HepG2 (cell line): ENCODE data around the gene PSRC1. TPM values are rescaled to one million over a fixed set of nuclear protein-coding genes. Genes with fewer than 3 reads are reported as not detected.

ENCODE experiments used
- GTF3A ChIP-seq: sonication (generic); formaldehyde crosslinking; conservative IDR thresholded peaks from 2 replicates; pipeline ENCODE4 v1.4.0; 2020; ENCODE audit warnings: mild to moderate bottlenecking, missing genetic modification reagents
- JUN ChIP-seq: sonication (generic); formaldehyde crosslinking; IDR thresholded peaks from 2 replicates; pipeline ENCODE4 v1.4.0; 2020; ENCODE audit warnings: mild to moderate bottlenecking, missing genetic modification reagents
- KLF13 ChIP-seq: sonication (generic); formaldehyde crosslinking; IDR thresholded peaks from 2 replicates; pipeline ENCODE4 v1.4.0; 2020; ENCODE audit warnings: mild to moderate bottlenecking, missing genetic modification reagents
- MAFG ChIP-seq: sonication (generic); formaldehyde crosslinking; IDR thresholded peaks from 2 replicates; pipeline ENCODE4 v1.5.1; 2020; ENCODE audit warnings: mild to moderate bottlenecking, missing genetic modification reagents
- PCBP1 ChIP-seq: fragments of 200-400 bp; formaldehyde crosslinking; IDR thresholded peaks from 2 replicates; pipeline ENCODE4 v1.6.1; 2017; ENCODE audit warnings: mild to moderate bottlenecking, low read depth, low read length, borderline replicate concordance
- PRPF4 ChIP-seq: fragments of 200-400 bp; formaldehyde crosslinking; IDR thresholded peaks from 2 replicates; pipeline ENCODE4 v1.6.1; 2016; ENCODE audit warnings: low read length, low read depth; ENCODE audit not compliant: poor library complexity, severe bottlenecking
- RBAK ChIP-seq: sonication (generic); formaldehyde crosslinking; IDR thresholded peaks from 2 replicates; pipeline ENCODE4 v1.5.1; 2020; ENCODE audit warnings: mild to moderate bottlenecking, missing genetic modification reagents
- RERE ChIP-seq: IDR thresholded peaks from 2 replicates; pipeline ENCODE4 v1.6.1; 2016; ENCODE audit warnings: low read depth, missing genetic modification reagents, missing compliant biosample characterization
- REXO4 ChIP-seq: sonication (generic); formaldehyde crosslinking; IDR thresholded peaks from 2 replicates; pipeline ENCODE4 v1.8.0; 2022; ENCODE audit warnings: missing genetic modification reagents, mild to moderate bottlenecking, borderline replicate concordance
- RNF219 ChIP-seq: sonication (generic); formaldehyde crosslinking; IDR thresholded peaks from 2 replicates; pipeline ENCODE4 v1.5.0; 2020; ENCODE audit warnings: mild to moderate bottlenecking, missing genetic modification reagents
- ZFP41 ChIP-seq: sonication (generic); formaldehyde crosslinking; IDR thresholded peaks from 2 replicates; pipeline ENCODE4 v1.4.0; 2020; ENCODE audit warnings: mild to moderate bottlenecking, missing genetic modification reagents, borderline replicate concordance
- ZFP91 ChIP-seq: sonication (generic); formaldehyde crosslinking; IDR thresholded peaks from 2 replicates; pipeline ENCODE4 v1.9.0; 2022; ENCODE audit warnings: missing genetic modification reagents, mild to moderate bottlenecking, borderline replicate concordance
- ZNF260 ChIP-seq: sonication (generic); formaldehyde crosslinking; IDR thresholded peaks from 2 replicates; pipeline ENCODE4 v1.4.0; 2020; ENCODE audit warnings: missing genetic modification reagents, low read depth, mild to moderate bottlenecking, borderline replicate concordance
- ZNF329 ChIP-seq: sonication (generic); formaldehyde crosslinking; IDR thresholded peaks from 2 replicates; pipeline ENCODE4 v1.9.0; 2021; ENCODE audit warnings: low read depth, mild to moderate bottlenecking, missing genetic modification reagents
- polyA plus RNA-seq, 8 experiments: library from polyadenylated mRNA; depleted of rRNA in 3 of 8; stranded (reverse) in 7 of 8; unstranded in 1 of 8; fragments of >200 nt; fragmentation: Illumina TruSeq in 4 of 8; extraction: Trizol in 4 of 8; gene quantifications; 2 replicates each; pipeline versions ENCODE4 v1.2.1 to v1.2.3, GENCODE V29; 2011 to 2016; ENCODE audit warnings: low read depth in 4 of 8, missing spikeins in 1 of 8, mixed read lengths in 1 of 8; ENCODE audit not compliant: insufficient read depth in 1 of 8
- total RNA-seq, 5 experiments: library from RNA; depleted of rRNA; stranded (reverse); fragments of >200 nt; fragmentation: Illumina TruSeq; extraction: Trizol; gene quantifications; 2 replicates each; pipeline ENCODE4 v1.2.3, GENCODE V29; 2016; ENCODE audit warnings: low read depth in 1 of 5
- TF ChIP-seq, protein P1 (sequence below): sonication (generic); formaldehyde crosslinking; IDR thresholded peaks from 2 replicates; pipeline ENCODE4 v1.9.0; 2021; ENCODE audit warnings: missing genetic modification reagents, mild to moderate bottlenecking, borderline replicate concordance

Gene PSRC1
- total and polyA plus RNA-seq, 2 of the 13 experiments (the other 11 are each of a cell fraction or from before 2014, with no cell fraction given) = 28.6 to 30.3 TPM

DNA sequence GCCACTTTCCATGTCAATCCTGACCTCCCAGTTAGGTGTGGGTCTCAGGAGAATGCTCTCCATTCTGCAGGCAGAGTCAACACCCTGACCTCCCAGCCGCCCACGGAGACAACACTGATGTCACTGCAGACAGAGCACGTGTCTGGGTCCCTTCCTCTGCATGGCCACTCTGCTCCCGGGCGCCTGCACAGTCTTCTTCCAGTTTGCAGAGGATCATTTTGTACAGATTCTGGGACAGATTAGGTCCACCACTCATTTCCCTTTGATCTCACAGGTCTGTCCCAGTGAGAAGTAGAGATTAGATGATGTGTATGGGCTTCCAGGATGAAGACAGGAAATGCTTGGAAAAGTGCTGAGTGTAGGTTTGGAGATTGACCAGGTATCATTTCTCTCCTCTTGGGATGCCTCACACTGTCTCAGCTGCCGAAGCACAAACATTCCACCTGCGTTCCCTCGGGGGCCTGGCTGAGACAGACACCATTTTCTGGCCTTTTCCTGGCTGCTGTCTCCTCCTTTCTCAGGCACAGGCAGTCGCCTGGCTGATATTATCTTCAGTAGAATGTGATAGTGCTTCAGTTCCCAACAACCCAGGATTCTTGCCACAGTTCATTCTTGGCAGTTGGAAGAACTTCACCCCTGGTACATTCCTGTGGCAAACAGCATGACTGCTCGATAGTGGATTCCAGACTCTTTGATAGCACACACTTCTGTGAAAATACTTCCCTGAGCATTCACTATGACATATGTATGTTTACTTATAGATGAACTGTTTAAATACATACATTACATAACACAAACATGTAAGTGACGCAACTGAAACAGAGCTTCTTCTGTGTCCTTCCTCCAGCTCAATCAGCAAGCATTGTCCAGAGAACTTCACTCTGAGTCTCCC, 16.0 kb upstream of the PSRC1 start (continued):
- TF ChIP-seq ZNF260 (no peak), ZFP91 (peak; percentile 28), KLF13 (no peak), ZNF329 (no peak), ZFP41 (CRISPR knock-in tag) (no peak), RERE (CRISPR knock-in tag) (peak; percentile 23; the same call in 1 of the 2 replicates), PRPF4 (no peak), MAFG (CRISPR knock-in tag) (no peak), PCBP1 (no peak), GTF3A (CRISPR knock-in tag) (no peak), RBAK (CRISPR knock-in tag) (no peak), RNF219 (0 out of 2 replicates have a peak, but pooled peaks have one; percentile 60), REXO4 (CRISPR knock-in tag) (no peak), JUN (CRISPR knock-in tag) (peak; percentile 75)
- TF ChIP-seq, protein P1, sequence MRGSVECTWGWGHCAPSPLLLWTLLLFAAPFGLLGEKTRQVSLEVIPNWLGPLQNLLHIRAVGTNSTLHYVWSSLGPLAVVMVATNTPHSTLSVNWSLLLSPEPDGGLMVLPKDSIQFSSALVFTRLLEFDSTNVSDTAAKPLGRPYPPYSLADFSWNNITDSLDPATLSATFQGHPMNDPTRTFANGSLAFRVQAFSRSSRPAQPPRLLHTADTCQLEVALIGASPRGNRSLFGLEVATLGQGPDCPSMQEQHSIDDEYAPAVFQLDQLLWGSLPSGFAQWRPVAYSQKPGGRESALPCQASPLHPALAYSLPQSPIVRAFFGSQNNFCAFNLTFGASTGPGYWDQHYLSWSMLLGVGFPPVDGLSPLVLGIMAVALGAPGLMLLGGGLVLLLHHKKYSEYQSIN (CRISPR knock-in tag) = no peak
